Activated T-helper 1 cell treated with anti-CD3 and anti-CD28 coated beads, Interleukin-12 subunit alpha, Interleukin-12 subunit beta, Interleukin-2, Interleukin-4 antibody, amounts not matched to agents 30 ng/mL and 10 ng/mL and 1 ng/mL, durations not matched to agents 14 hours and 24 hours and 36 hours (primary cell): ENCODE data around the gene TMEM176B. TPM values are rescaled to one million over a fixed set of nuclear protein-coding genes. Genes with fewer than 3 reads are reported as not detected.

ENCODE experiments used
- DNase-seq: peaks from one replicate; pipeline ENCODE4 v3.0.0; 2021; ENCODE audit warnings: low spot score
- H3K27ac Mint-ChIP-seq: one replicate; pipeline ENCODE4 v1.8.0; 2021; ENCODE audit warnings: mild to moderate bottlenecking, mixed read lengths
- H3K27me3 Mint-ChIP-seq: one replicate; pipeline ENCODE4 v1.8.0; 2022; ENCODE audit warnings: mild to moderate bottlenecking, moderate library complexity, mixed read lengths; ENCODE audit not compliant: insufficient read depth
- H3K36me3 Mint-ChIP-seq: one replicate; pipeline ENCODE4 v1.8.0; 2021; ENCODE audit warnings: low read depth, mixed read lengths
- H3K4me1 Mint-ChIP-seq: one replicate; pipeline ENCODE4 v1.8.0; 2021; ENCODE audit warnings: low read depth, mixed read lengths
- H3K4me3 Mint-ChIP-seq: one replicate; pipeline ENCODE4 v1.8.0; 2021; ENCODE audit warnings: mild to moderate bottlenecking, moderate library complexity, mixed read lengths
- H3K9me3 Mint-ChIP-seq: one replicate; pipeline ENCODE4 v1.8.0; 2021; ENCODE audit warnings: mixed read lengths
- intact Hi-C: fragments of 100-400 bp; cut with micrococcal nuclease; formaldehyde crosslinking; loops from one replicate; pipeline ENCODE4 v1.15.1; 2024
- total RNA-seq: library from RNA; stranded (reverse); gene quantifications from 2 replicates; pipeline ENCODE4 v1.2.3, GENCODE V29; 2022

Gene TMEM176B
- total RNA-seq, 1 donor from 2014 or later, result not detected

DNA sequence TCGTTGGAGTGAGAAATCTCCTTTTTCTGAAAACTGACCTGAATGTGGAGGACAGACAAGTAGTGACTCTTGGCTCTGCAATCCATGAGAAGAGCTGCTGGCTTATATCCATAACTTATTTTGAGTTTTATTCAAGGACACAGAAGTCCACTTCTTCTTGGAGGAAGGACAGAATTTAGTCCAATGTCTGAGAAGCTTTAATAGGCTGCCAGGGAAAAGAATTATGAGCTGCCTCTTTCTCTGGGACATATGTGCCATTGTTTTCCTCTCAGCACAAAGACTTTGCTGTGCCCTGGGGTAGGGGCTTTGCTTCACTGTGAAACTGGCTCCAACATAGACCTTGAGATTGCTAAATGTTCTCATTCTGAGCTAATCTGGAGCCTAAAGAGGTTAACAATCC lies 31.7 kb upstream of the TMEM176B start:
- intact Hi-C loops, result no loop called here
- peaks cover 29% of the 10 kb centered on the region for H3K27me3 Mint-ChIP-seq
- no peak for DNase-seq

GRCh38 chr7:150830937-150831336 lies 30.8 kb upstream of the TMEM176B start:
- DNase-seq, result no peak
- H3K27me3 Mint-ChIP-seq, result peaks cover 37% of the 10 kb centered on the region
- H3K36me3 Mint-ChIP-seq, result no peaks in the 10 kb centered on the region
- H3K27ac Mint-ChIP-seq, result no peak overlapping the region
- no peaks in the 10 kb centered on the region for H3K4me1 Mint-ChIP-seq
- no peak overlapping the region for H3K4me3 Mint-ChIP-seq
- intact Hi-C loops, result no loop called here
- H3K9me3 Mint-ChIP-seq, result no peaks in the 10 kb centered on the region

More for the DNA sequence above, 31.7 kb upstream of the TMEM176B start:
- H3K27ac Mint-ChIP-seq, result no peak overlapping the region
- H3K9me3 Mint-ChIP-seq, result no peaks in the 10 kb centered on the region
- no peak overlapping the region for H3K4me3 Mint-ChIP-seq
- no peaks in the 10 kb centered on the region for H3K36me3 Mint-ChIP-seq
- H3K4me1 Mint-ChIP-seq, result no peaks in the 10 kb centered on the region

DNA sequence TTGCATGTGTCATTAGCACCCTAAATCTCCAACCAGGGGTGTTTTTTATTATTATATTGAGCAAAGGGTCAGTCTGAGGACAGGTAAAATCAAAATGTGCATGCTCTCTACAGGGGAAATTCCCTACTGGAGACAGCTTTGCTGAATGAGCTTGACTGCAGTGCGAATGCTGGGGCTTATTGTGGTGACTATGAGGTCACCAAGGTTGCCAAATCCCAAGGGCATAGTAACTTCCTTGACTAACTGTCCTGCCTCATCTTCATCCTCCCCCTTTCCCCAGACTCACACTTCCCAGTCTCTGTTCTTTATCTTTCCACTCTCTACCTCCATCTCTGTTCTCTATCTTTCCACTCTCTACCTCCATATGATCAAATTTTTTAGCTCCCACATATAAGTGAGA lies 29.3 kb upstream of the TMEM176B start:
- Mint-ChIP-seq H3K4me3 (no peak overlapping the region), H3K27ac (no peak overlapping the region), H3K36me3 (no peaks in the 10 kb centered on the region), H3K4me1 (no peaks in the 10 kb centered on the region), H3K9me3 (no peaks in the 10 kb centered on the region), H3K27me3 (peaks cover 32% of the 10 kb centered on the region)
- intact Hi-C loops, result no loop called here
- DNase-seq, result no peak

DNA sequence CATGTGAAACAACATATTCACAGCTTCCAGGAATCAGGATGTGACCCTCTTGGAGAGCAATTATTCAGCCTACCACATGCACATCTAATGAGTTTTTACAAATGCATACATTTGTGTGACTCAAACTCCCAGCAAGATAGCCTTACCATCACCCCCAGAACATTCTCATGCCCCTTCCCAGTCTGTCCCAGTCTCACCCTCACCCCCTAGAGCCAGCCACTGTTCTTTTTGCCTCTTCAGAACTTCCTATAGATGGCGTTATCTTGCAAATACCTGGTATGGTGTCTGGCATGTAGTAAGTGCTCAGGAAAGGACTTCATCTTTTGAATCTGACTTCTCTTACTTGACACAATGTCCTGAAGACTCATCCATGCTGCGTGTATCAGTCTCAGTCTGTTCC lies 28.2 kb upstream of the TMEM176B start:
- Mint-ChIP-seq H3K36me3 (no peaks in the 10 kb centered on the region), H3K9me3 (no peaks in the 10 kb centered on the region), H3K4me1 (no peaks in the 10 kb centered on the region), H3K4me3 (no peak overlapping the region), H3K27ac (no peak overlapping the region), H3K27me3 (peaks cover 30% of the 10 kb centered on the region)
- no peak for DNase-seq
- intact Hi-C loops, result no loop called here

DNA sequence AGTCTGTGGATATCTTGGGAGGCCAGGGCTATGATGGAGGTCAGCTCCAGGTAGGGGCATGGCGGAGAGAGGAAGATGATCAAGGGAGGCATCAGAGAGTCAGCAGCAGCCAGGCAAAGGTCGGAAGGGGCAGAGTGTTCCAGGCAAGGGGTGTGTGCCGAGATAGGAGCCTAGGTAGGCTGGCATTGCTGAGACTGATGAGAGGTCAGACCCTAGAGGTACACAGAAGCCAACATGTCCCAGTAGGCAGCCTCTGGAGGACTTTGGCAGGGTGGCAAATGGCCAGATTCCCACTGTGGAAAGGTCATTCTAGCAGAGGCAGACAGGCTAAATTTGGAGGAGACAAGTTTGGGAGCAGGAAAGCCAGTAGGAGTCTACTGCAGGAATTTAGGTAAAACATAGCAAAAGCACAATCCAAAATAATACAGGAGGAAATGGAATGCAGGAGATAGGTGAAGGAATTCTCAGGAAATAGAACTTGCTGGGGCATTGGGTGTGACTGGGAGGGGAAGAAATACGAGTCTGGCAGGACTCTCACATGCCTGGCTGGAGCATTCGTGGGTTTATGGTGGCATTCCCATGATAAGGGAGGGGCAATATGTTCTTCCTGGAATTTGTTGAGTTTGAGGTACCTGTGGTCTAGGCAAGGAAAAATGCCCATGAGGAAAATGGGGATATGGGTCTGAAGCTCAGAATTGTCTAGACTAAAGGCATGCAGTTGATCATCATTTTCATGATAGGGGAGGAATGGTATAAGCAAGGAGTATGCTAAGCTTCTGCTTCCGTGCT lies 26.1 kb upstream of the TMEM176B start:
- Mint-ChIP-seq H3K36me3 (no peaks in the 10 kb centered on the region), H3K4me3 (no peak overlapping the region), H3K27ac (no peak overlapping the region), H3K9me3 (peaks cover 3% of the 10 kb centered on the region), H3K27me3 (peaks cover 40% of the 10 kb centered on the region), H3K4me1 (no peaks in the 10 kb centered on the region)
- no peak for DNase-seq
- intact Hi-C loops, result no loop called here

GRCh38 chr7:150824379-150825177 lies 24.4 kb upstream of the TMEM176B start:
- no peaks in the 10 kb centered on the region for H3K36me3 Mint-ChIP-seq
- intact Hi-C loops, result no loop called here
- H3K4me1 Mint-ChIP-seq, result no peaks in the 10 kb centered on the region
- peaks cover 34% of the 10 kb centered on the region for H3K27me3 Mint-ChIP-seq
- H3K27ac Mint-ChIP-seq, result no peak overlapping the region
- DNase-seq, result no peak
- no peak overlapping the region for H3K4me3 Mint-ChIP-seq
- H3K9me3 Mint-ChIP-seq, result peaks cover 3% of the 10 kb centered on the region

GRCh38 chr7:150823484-150824126 lies 23.4 kb upstream of the TMEM176B start:
- intact Hi-C loops, result no loop called here
- H3K36me3 Mint-ChIP-seq, result no peaks in the 10 kb centered on the region
- DNase-seq, result no peak
- H3K4me1 Mint-ChIP-seq, result no peaks in the 10 kb centered on the region
- peaks cover 3% of the 10 kb centered on the region for H3K9me3 Mint-ChIP-seq
- peaks cover 30% of the 10 kb centered on the region for H3K27me3 Mint-ChIP-seq
- H3K27ac Mint-ChIP-seq, result no peak overlapping the region
- H3K4me3 Mint-ChIP-seq, result no peak overlapping the region

- no peak for DNase-seq
- H3K9me3 Mint-ChIP-seq, result peaks cover 3% of the 10 kb centered on the region
- intact Hi-C loops, result no loop called here
- H3K4me1 Mint-ChIP-seq, result no peaks in the 10 kb centered on the region
- no peak overlapping the region for H3K27ac Mint-ChIP-seq
- H3K36me3 Mint-ChIP-seq, result no peaks in the 10 kb centered on the region
- H3K27me3 Mint-ChIP-seq, result peaks cover 30% of the 10 kb centered on the region
- no peak overlapping the region for H3K4me3 Mint-ChIP-seq
Observed at GRCh38 chr7:150823043-150823442, 22.9 kb upstream of the TMEM176B start.

GRCh38 chr7:150820578-150821198 lies 20.5 kb upstream of the TMEM176B start:
- Mint-ChIP-seq H3K4me3 (no peak overlapping the region), H3K27me3 (peaks cover 28% of the 10 kb centered on the region), H3K9me3 (peaks cover 10% of the 10 kb centered on the region), H3K36me3 (no peaks in the 10 kb centered on the region), H3K27ac (no peak overlapping the region), H3K4me1 (no peaks in the 10 kb centered on the region)
- no peak for DNase-seq
- intact Hi-C loops, result no loop called here

DNA sequence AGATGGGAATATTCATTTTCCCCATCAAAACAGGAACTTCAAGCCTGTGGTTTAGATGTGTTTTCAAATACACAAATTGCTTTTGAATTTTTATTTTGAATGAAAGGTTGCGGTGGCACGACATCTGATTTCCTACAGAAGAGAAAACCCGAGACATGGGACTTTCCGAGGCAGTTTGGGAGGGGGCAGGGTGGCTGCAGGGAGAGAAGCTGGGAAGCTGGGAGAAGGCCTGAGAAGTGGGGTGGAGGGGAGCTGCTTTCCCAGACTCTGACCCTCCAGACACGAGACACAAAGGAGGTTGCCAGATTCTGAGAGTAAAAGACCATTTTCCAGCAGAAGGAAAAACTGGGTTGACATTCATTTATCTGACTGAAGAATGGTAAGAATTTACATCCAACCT lies 20.0 kb upstream of the TMEM176B start:
- no peak overlapping the region for H3K27ac Mint-ChIP-seq
- intact Hi-C loops, result no loop called here
- H3K27me3 Mint-ChIP-seq, result peaks cover 28% of the 10 kb centered on the region
- no peaks in the 10 kb centered on the region for H3K36me3 Mint-ChIP-seq
- DNase-seq, result no peak
- peaks cover 12% of the 10 kb centered on the region for H3K9me3 Mint-ChIP-seq
- no peak overlapping the region for H3K4me3 Mint-ChIP-seq
- H3K4me1 Mint-ChIP-seq, result no peaks in the 10 kb centered on the region

DNA sequence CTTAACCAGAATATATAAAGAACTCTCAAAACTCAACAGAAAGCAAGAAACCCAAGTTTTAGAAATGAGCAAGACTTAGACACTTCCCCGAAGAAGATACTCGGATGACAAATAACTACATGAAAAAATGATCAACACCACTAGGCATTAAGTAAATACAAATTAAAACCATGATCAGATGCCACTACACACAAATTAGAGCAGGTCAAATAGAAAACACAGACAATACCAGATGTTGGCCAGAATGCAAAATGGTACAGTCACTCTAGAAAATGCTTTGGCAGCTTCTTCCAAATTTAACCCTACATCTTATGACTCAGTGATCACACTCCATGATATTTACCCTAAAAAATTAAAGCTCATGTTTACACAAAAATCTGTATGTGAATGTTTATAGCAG lies 18.8 kb upstream of the TMEM176B start:
- H3K27me3 Mint-ChIP-seq, result peaks cover 30% of the 10 kb centered on the region
- peaks cover 12% of the 10 kb centered on the region for H3K9me3 Mint-ChIP-seq
- H3K27ac Mint-ChIP-seq, result no peak overlapping the region
- DNase-seq, result no peak
- H3K4me1 Mint-ChIP-seq, result no peaks in the 10 kb centered on the region
- no peak overlapping the region for H3K4me3 Mint-ChIP-seq
- H3K36me3 Mint-ChIP-seq, result no peaks in the 10 kb centered on the region
- intact Hi-C loops, result no loop called here

- no peak for DNase-seq
- H3K4me3 Mint-ChIP-seq, result no peak overlapping the region
- no peaks in the 10 kb centered on the region for H3K4me1 Mint-ChIP-seq
- peaks cover 9% of the 10 kb centered on the region for H3K9me3 Mint-ChIP-seq
- H3K27ac Mint-ChIP-seq, result no peak overlapping the region
- no peaks in the 10 kb centered on the region for H3K36me3 Mint-ChIP-seq
- H3K27me3 Mint-ChIP-seq, result peaks cover 40% of the 10 kb centered on the region
- intact Hi-C loops, result no loop called here
Observed at GRCh38 chr7:150814328-150815001, 14.3 kb upstream of the TMEM176B start.
